GM12878 (cell line): ENCODE measurements around the gene C5orf15. TPM values are rescaled to one million over a fixed set of nuclear protein-coding genes. Genes with fewer than 3 reads are reported as not detected.
A peak's percentile ranks its signal among the peaks of the same experiment; 100 is the strongest.

Experiments
- ATAC-seq: fragments of 200-7000 bp; cut with Tn5 transposase; 3 replicates; pipeline ENCODE4 v1.9.1; 2020; ENCODE audit warnings: mild to moderate bottlenecking, moderate library complexity
- BruUV-seq: library from RNA; stranded (reverse); fragments of 400-500 nt; replicated peaks from 2 replicates; lab custom pipeline; 2021; lab: Mats Ljungman, UMichigan
- CTCF ChIA-PET: fragments of 300-600 bp; sonication (Branson Sonifier 250); formaldehyde crosslinking; extraction: SDS; loops from one replicate; lab custom pipeline; 2021; ENCODE audit warnings: inconsistent platforms; lab: Yijun Ruan, JAX
- POLR2A ChIA-PET: fragments of 350-600 bp; formaldehyde crosslinking; extraction: SDS; loops from one replicate; lab custom pipeline; 2021; ENCODE audit warnings: inconsistent platforms; lab: Charles Lee
- RAD21 ChIA-PET: fragments of 300-600 bp; sonication (Branson Sonifier 250); formaldehyde crosslinking; loops from one replicate; lab custom pipeline; 2023; ENCODE audit warnings: antibody characterized with exemption; ENCODE audit not compliant: unreplicated experiment; lab: Charles Lee
- SMC1A ChIA-PET: fragments of 300-600 bp; sonication (Branson Sonifier 250); formaldehyde crosslinking; loops from one replicate; lab custom pipeline; 2023; ENCODE audit not compliant: unreplicated experiment, uncharacterized antibody; lab: Charles Lee
- DNase-seq: peaks from one replicate; pipeline ENCODE4 v3.0.0-alpha.2; 2011; ENCODE audit warnings: low read depth, low spot score
- FAIRE-seq: peaks from 3 replicates; lab custom pipeline; 2011; peaks lifted over from hg19 to GRCh38; lab: Jason Lieb, UNC
- H2AFZ ChIP-seq: 2 replicates; pipeline ENCODE4 v1.6.0; 2011; ENCODE audit warnings: low read depth, low read length, control low read depth; ENCODE audit not compliant: control insufficient read depth
- H3K27ac ChIP-seq: 2 replicates; pipeline ENCODE4 v1.5.1; 2011; ENCODE audit warnings: control low read depth; ENCODE audit not compliant: control insufficient read depth, insufficient read depth
- H3K27me3 ChIP-seq, 2 experiments: replicated peaks in 1 of 2; 2 replicates each; pipeline versions ENCODE4 v1.6.0 to v1.6.1; 2011; ENCODE audit warnings: low read length in 1 of 2; ENCODE audit not compliant: control insufficient read depth in 2 of 2, insufficient read depth in 2 of 2
- H3K36me3 ChIP-seq, 2 experiments: 2 replicates each; pipeline ENCODE4 v1.5.1; 2011; ENCODE audit warnings: low read length in 1 of 2; ENCODE audit not compliant: control insufficient read depth in 2 of 2, insufficient read depth in 2 of 2
- H3K4me1 ChIP-seq: 2 replicates; pipeline ENCODE4 v1.6.1; 2011; ENCODE audit warnings: mild to moderate bottlenecking, low read length, moderate library complexity, mixed read lengths; ENCODE audit not compliant: control insufficient read depth, insufficient read depth
- H3K4me2 ChIP-seq: 2 replicates; pipeline ENCODE4 v1.6.0; 2011; ENCODE audit warnings: control low read depth; ENCODE audit not compliant: control insufficient read depth, insufficient read depth
- H3K4me3 ChIP-seq: fragments of 200-600 bp; sonication (generic); 2 replicates; pipeline ENCODE4 v1.5.1; 2016
- H3K79me2 ChIP-seq: 2 replicates; pipeline ENCODE4 v1.6.0; 2011; ENCODE audit warnings: low read length; ENCODE audit not compliant: control insufficient read depth, insufficient read depth
- H3K9ac ChIP-seq: 2 replicates; pipeline ENCODE4 v1.8.0; 2011; ENCODE audit warnings: low read length, control low read depth, mixed read lengths; ENCODE audit not compliant: control insufficient read depth, insufficient read depth
- H3K9me3 ChIP-seq: replicated peaks from 3 replicates; pipeline ENCODE4 v1.5.1; 2011; ENCODE audit warnings: mild to moderate bottlenecking, low read length; ENCODE audit not compliant: control insufficient read depth, insufficient read depth
- H4K20me1 ChIP-seq: 2 replicates; pipeline ENCODE4 v1.6.0; 2011; ENCODE audit not compliant: control insufficient read depth, insufficient read depth
- BACH1 ChIP-seq: fragments of 450-650 bp; IDR thresholded peaks from 2 replicates; pipeline ENCODE4 v1.6.1; 2017; ENCODE audit warnings: mild to moderate bottlenecking, borderline replicate concordance
- CHD2 ChIP-seq: IDR thresholded peaks from 2 replicates; pipeline ENCODE4 v1.6.1; 2011; ENCODE audit warnings: low read depth, low read length, improper control_type of control experiment, borderline replicate concordance
- GATAD2B ChIP-seq: fragments of 450-650 bp; conservative IDR thresholded peaks from 2 replicates; pipeline ENCODE4 v1.6.1; 2017; ENCODE audit warnings: low read depth, mild to moderate bottlenecking, moderate library complexity
- RUNX3 ChIP-seq: IDR thresholded peaks from 2 replicates; pipeline ENCODE4 v1.6.1; 2012; ENCODE audit warnings: low read length, inconsistent platforms
- TCF12 ChIP-seq: IDR thresholded peaks from 2 replicates; pipeline ENCODE4 v1.6.1; 2011; ENCODE audit warnings: low read depth, mild to moderate bottlenecking, low read length
- YY1 ChIP-seq: IDR thresholded peaks from 2 replicates; pipeline ENCODE4 v1.6.1; 2011; ENCODE audit warnings: low read depth, mild to moderate bottlenecking, low read length
- ZNF24 ChIP-seq: fragments of 450-650 bp; IDR thresholded peaks from 2 replicates; pipeline ENCODE4 v1.6.1; 2017; ENCODE audit warnings: antibody characterized with exemption, mild to moderate bottlenecking
- WGBS: methylation state at CpG from one replicate; pipeline ENCODE4 v1.1.6; 2016; ENCODE audit warnings: low lambda C conversion rate; ENCODE audit not compliant: insufficient replicate concordance, insufficient coverage; ENCODE audit errors: missing lambda C conversion rate; 5-methylcytosine and 5-hydroxymethylcytosine counted together
- in situ Hi-C: fragments of 300-500 bp; cut with MboI; formaldehyde crosslinking; loops from 9 replicates; pipeline ENCODE4 v1.14.3; 2018; ENCODE audit warnings: mixed read lengths
- intact Hi-C: fragments of 100-400 bp; cut with micrococcal nuclease; formaldehyde crosslinking; loops from one replicate; pipeline ENCODE4 v1.14.2; 2022; ENCODE audit not compliant: unreplicated experiment
- polyA plus RNA-seq, 11 experiments: library from polyadenylated mRNA; depleted of rRNA in 4 of 11; unstranded in 6 of 11; stranded (reverse) in 5 of 11; fragments of >200 nt; fragmentation: Nextera tagmentation in 4 of 11; fragmentation: Illumina TruSeq in 1 of 11; extraction: Ambion mirVana in 4 of 11; extraction: Trizol in 1 of 11; gene quantifications; 1 replicate in 1 of 11; 2 replicates in 10 of 11; pipeline versions ENCODE4 v1.2.1 to v1.2.3, GENCODE V29; 2011 to 2016; ENCODE audit warnings: inconsistent platforms in 2 of 11, missing spikeins in 2 of 11, low read depth in 1 of 11
- total RNA-seq, 4 experiments: library from RNA; depleted of rRNA in 3 of 4; stranded (reverse); fragments of >200 nt in 3 of 4; fragmentation: Illumina TruSeq in 1 of 4; extraction: Trizol in 1 of 4; gene quantifications; 2 replicates each; pipeline versions ENCODE4 v1.2.1 to v1.2.3, GENCODE V29; 2013 to 2021
- TF ChIP-seq, protein P1 (sequence below): fragments of 450-650 bp; IDR thresholded peaks from 2 replicates; pipeline ENCODE4 v1.6.1; 2017; ENCODE audit warnings: low read depth, mild to moderate bottlenecking, moderate library complexity
- TF ChIP-seq, protein P2 (sequence below): fragments of 450-650 bp; IDR thresholded peaks from 2 replicates; pipeline ENCODE4 v1.6.1; 2017; ENCODE audit warnings: mild to moderate bottlenecking, low read depth, inconsistent platforms; ENCODE audit not compliant: poor library complexity, severe bottlenecking
- TF ChIP-seq, protein P3 (sequence below): fragments of 450-650 bp; IDR thresholded peaks from 2 replicates; pipeline ENCODE4 v1.6.1; 2016; ENCODE audit warnings: mild to moderate bottlenecking

Gene C5orf15
- total and polyA plus RNA-seq, 10 of the 15 experiments (the other 5 are each of a cell fraction or from before 2014, with no cell fraction given): 21.7 to 69.6 (median 46.0) TPM

DNA sequence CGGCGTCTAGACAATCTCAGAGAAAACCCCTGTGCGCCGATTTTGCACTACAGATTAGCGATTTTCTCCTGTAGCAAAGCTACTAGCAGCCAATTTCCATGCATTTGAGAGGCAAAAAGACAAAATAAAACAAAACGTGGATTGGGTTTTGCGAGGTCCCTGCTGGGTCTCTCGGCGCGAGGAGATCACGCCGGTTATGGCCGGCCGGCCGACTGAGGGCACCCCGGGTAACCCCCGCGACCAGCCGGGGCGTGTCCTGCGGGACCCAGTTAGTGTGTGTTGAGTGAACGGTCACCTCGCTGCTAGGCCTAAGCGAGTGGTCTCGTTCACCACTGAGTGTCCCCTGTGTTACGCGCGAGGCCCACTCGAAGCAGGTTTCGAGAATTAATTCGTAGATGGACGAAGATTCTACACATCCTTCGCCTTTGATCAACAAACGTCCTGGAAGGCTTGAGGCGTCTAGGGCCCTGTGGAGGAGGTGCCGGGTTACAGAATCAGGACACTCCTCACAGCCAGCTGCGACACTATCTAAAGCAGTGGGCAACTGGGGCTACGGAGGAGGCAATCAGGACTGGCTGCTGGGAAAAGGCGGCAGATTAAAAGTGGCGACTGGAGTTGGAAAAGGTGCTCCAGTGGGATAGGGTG lies 37.1 kb upstream of the C5orf15 start:
- Histone ChIP-seq H3K36me3 (peaks cover 4 to 7% of the 10 kb centered on the region in 2 experiments; a peak in 3 of 4 replicates), H4K20me1 (peaks cover 12% of the 10 kb centered on the region), H2AFZ (peak overlapping the region; percentile 78), H3K27ac (peak overlapping the region; percentile 95), H3K4me1 (peaks cover 13% of the 10 kb centered on the region), H3K9me3 (no peaks in the 10 kb centered on the region), H3K4me3 (peak overlapping the region; percentile 88), H3K79me2 (peaks cover 55% of the 10 kb centered on the region), H3K27me3 (no peaks in the 10 kb centered on the region), H3K4me2 (peak overlapping the region; percentile 97), H3K9ac (peak overlapping the region; percentile 97)
- FAIRE-seq (no peak), DNase-seq (no peak), ATAC-seq (peak; percentile 40)
- intact Hi-C loops (no loop called here), in situ Hi-C loops (no loop called here)
- CTCF ChIA-PET: interaction anchor here (1.1 to 3.0 kb wide), 4 partner anchors 9 to 95 kb away, joined by 4 to 18 read pairs (median 5); no protein-coding TSS in a partner anchor
- POLR2A ChIA-PET: interaction anchor here (0.6 to 0.9 kb wide), 3 partner anchors 21 to 133 kb away, joined by 3 to 4 read pairs (median 3); no protein-coding TSS in a partner anchor
- no TSS peak for BruUV-seq
- RAD21 ChIA-PET: interaction anchor here (1.0 to 1.1 kb wide), 2 partner anchors 21 to 25 kb away, joined by 3 read pairs; no protein-coding TSS in a partner anchor
- TF ChIP-seq GATAD2B (peak; percentile 2; the same call in 1 of the 2 replicates), BACH1 (0 out of 2 replicates have a peak, but pooled peaks have one; percentile 12), ZNF24 (no peak), TCF12 (0 out of 2 replicates have a peak, but pooled peaks have one; percentile 11), RUNX3 (peak; percentile 12; the same call in 1 of the 2 replicates), CHD2 (no peak), YY1 (0 out of 2 replicates have a peak, but pooled peaks have one; percentile 48)
- TF ChIP-seq, protein P1, sequence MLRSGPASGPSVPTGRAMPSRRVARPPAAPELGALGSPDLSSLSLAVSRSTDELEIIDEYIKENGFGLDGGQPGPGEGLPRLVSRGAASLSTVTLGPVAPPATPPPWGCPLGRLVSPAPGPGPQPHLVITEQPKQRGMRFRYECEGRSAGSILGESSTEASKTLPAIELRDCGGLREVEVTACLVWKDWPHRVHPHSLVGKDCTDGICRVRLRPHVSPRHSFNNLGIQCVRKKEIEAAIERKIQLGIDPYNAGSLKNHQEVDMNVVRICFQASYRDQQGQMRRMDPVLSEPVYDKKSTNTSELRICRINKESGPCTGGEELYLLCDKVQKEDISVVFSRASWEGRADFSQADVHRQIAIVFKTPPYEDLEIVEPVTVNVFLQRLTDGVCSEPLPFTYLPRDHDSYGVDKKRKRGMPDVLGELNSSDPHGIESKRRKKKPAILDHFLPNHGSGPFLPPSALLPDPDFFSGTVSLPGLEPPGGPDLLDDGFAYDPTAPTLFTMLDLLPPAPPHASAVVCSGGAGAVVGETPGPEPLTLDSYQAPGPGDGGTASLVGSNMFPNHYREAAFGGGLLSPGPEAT: peak; percentile 21; the same call in 1 of the 2 replicates
- TF ChIP-seq, protein P2, sequence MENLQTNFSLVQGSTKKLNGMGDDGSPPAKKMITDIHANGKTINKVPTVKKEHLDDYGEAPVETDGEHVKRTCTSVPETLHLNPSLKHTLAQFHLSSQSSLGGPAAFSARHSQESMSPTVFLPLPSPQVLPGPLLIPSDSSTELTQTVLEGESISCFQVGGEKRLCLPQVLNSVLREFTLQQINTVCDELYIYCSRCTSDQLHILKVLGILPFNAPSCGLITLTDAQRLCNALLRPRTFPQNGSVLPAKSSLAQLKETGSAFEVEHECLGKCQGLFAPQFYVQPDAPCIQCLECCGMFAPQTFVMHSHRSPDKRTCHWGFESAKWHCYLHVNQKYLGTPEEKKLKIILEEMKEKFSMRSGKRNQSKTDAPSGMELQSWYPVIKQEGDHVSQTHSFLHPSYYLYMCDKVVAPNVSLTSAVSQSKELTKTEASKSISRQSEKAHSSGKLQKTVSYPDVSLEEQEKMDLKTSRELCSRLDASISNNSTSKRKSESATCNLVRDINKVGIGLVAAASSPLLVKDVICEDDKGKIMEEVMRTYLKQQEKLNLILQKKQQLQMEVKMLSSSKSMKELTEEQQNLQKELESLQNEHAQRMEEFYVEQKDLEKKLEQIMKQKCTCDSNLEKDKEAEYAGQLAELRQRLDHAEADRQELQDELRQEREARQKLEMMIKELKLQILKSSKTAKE: peak; percentile 76
- TF ChIP-seq, protein P3, sequence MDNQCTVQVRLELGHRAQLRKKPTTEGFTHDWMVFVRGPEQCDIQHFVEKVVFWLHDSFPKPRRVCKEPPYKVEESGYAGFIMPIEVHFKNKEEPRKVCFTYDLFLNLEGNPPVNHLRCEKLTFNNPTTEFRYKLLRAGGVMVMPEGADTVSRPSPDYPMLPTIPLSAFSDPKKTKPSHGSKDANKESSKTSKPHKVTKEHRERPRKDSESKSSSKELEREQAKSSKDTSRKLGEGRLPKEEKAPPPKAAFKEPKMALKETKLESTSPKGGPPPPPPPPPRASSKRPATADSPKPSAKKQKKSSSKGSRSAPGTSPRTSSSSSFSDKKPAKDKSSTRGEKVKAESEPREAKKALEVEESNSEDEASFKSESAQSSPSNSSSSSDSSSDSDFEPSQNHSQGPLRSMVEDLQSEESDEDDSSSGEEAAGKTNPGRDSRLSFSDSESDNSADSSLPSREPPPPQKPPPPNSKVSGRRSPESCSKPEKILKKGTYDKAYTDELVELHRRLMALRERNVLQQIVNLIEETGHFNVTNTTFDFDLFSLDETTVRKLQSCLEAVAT: peak; percentile 94
- WGBS: 33% methylated on average over 40 of the region's 40 CpGs
- SMC1A ChIA-PET: interaction anchor here (0.5 to 2.8 kb wide), 3 partner anchors 13 to 43 kb away, joined by 3 to 9 read pairs (median 3); no protein-coding TSS in a partner anchor
